Mucosa of rectum (tissue), 2 donors: ENCODE data around the gene PLB1.

ENCODE experiments used
- H3K27ac ChIP-seq, 2 donors: one replicate each; pipeline ENCODE4 v1.7.0; 2013; ENCODE audit warnings: inconsistent platforms in 2 of 2, low read depth in 2 of 2, low read length in 2 of 2
- H3K27me3 ChIP-seq, 2 donors: one replicate each; pipeline ENCODE4 v1.7.0; 2013; ENCODE audit warnings: low read length in 2 of 2; ENCODE audit not compliant: control insufficient read depth in 2 of 2, insufficient read depth in 2 of 2
- H3K36me3 ChIP-seq, 2 donors: one replicate each; pipeline ENCODE4 v1.7.0; 2013; ENCODE audit warnings: low read length in 2 of 2; ENCODE audit not compliant: control insufficient read depth in 2 of 2, insufficient read depth in 2 of 2
- H3K4me1 ChIP-seq, 2 donors: one replicate each; pipeline ENCODE4 v1.7.0; 2013; ENCODE audit warnings: low read length in 2 of 2, mild to moderate bottlenecking in 1 of 2; ENCODE audit not compliant: control insufficient read depth in 2 of 2, insufficient read depth in 2 of 2
- H3K4me3 ChIP-seq, 2 donors: one replicate each; pipeline ENCODE4 v1.7.0; 2013; ENCODE audit warnings: low read length in 2 of 2
- H3K9ac ChIP-seq, 2 donors: one replicate each; pipeline ENCODE4 v1.7.0; 2013; ENCODE audit warnings: low read length in 2 of 2, low read depth in 1 of 2, mild to moderate bottlenecking in 1 of 2
- H3K9me3 ChIP-seq, 2 donors: one replicate each; pipeline ENCODE4 v1.7.0; 2013; ENCODE audit warnings: low read length in 2 of 2; ENCODE audit not compliant: control insufficient read depth in 2 of 2
- donor health status: healthy.
- donor health status: Normal muscosa, but diverticular disease.

PLB1 gene

DNA sequence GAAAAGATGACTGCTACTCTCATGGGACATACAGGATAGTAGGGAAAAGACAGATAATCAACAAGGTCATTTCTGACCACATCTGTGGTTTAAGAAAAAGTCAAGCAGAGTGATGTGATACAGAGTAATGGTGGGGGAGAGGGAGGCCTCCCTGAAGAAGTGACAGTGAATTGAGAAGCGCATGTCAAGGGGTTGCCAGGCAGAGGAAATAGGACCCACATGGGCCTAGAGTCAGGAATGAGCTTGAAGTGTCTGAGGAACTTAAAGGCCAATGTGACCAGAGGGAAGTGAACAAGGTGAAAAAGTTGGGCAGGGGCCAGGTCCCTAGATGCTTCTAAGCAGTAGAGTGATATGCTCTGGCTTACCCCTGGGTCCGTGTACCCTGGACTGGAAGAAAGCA lies 142.2 kb downstream of the PLB1 start:
- H3K27ac ChIP-seq, result no peak overlapping the region
- no peaks in the 10 kb centered on the region for H3K36me3 ChIP-seq
- no peak overlapping the region for H3K9ac ChIP-seq
- H3K4me3 ChIP-seq, result no peak overlapping the region
- no peaks in the 10 kb centered on the region for H3K9me3 ChIP-seq
- peaks cover 10 to 34% of the 10 kb centered on the region in 2 donors for H3K4me1 ChIP-seq
- no peaks in the 10 kb centered on the region for H3K27me3 ChIP-seq

- no peaks in the 10 kb centered on the region for H3K27me3 ChIP-seq
- H3K36me3 ChIP-seq, result no peaks in the 10 kb centered on the region
- H3K4me1 ChIP-seq, result peaks cover 11 to 34% of the 10 kb centered on the region in 2 donors
- H3K9ac ChIP-seq, result peak overlapping the region in 1 of 2 donors; percentile 60
- H3K27ac ChIP-seq, result peak overlapping the region; percentile 53 to 79
- no peak overlapping the region for H3K4me3 ChIP-seq
- no peaks in the 10 kb centered on the region for H3K9me3 ChIP-seq
These were observed 143.3 kb downstream of the PLB1 start for GRCh38 chr2:28639092-28639691.

- Histone ChIP-seq H3K9me3 (no peaks in the 10 kb centered on the region), H3K27me3 (no peaks in the 10 kb centered on the region), H3K27ac (peak overlapping the region; percentile 53 to 79), H3K9ac (peak overlapping the region in 1 of 2 donors; percentile 60), H3K4me1 (peaks cover 15 to 41% of the 10 kb centered on the region in 2 donors), H3K4me3 (no peak overlapping the region), H3K36me3 (no peaks in the 10 kb centered on the region)
These were observed 144.0 kb downstream of the PLB1 start for GRCh38 chr2:28639836-28640235.

DNA sequence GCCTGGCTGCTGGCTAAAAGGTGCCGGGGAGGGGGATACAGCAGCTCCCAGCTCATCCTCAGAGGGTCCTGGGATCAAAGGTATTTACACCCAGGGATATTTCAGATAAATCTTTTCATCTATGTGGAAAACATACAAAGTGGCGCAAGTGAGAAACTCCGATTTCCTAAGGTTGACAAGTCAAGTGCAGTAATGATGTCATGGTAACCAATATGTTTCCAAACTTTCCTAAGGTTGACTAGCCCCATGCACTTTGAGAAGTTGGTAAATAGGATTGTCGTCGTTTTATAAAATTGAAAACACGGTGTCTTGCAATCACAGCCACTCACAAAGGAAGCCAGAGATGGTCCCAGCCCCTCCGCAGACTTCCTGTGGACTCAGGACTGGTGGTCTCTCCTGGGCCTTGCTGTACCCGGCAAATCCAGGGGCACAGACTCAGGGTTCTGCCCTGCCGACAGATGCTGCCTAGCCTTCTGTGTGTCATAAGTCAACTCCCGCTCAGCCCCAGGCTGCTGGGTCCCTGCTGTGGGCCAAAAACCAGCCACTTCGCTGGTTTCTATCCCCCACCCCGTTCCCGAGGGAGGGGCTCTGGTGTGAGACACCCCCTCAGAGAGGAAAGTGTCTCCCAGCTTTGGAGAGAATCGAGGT lies 144.5 kb downstream of the PLB1 start:
- H3K4me1 ChIP-seq, result peaks cover 15 to 41% of the 10 kb centered on the region in 2 donors
- H3K9ac ChIP-seq, result peak overlapping the region in 1 of 2 donors; percentile 60
- H3K36me3 ChIP-seq, result no peaks in the 10 kb centered on the region
- no peaks in the 10 kb centered on the region for H3K9me3 ChIP-seq
- H3K27ac ChIP-seq, result peak overlapping the region; percentile 53 to 79
- no peaks in the 10 kb centered on the region for H3K27me3 ChIP-seq
- H3K4me3 ChIP-seq, result no peak overlapping the region

GRCh38 chr2:28640908-28641300 lies 145.0 kb downstream of the PLB1 start:
- H3K27ac ChIP-seq, result no peak overlapping the region
- no peaks in the 10 kb centered on the region for H3K9me3 ChIP-seq
- peaks cover 15 to 37% of the 10 kb centered on the region in 2 donors for H3K4me1 ChIP-seq
- no peak overlapping the region for H3K9ac ChIP-seq
- no peaks in the 10 kb centered on the region for H3K27me3 ChIP-seq
- H3K4me3 ChIP-seq, result no peak overlapping the region
- no peaks in the 10 kb centered on the region for H3K36me3 ChIP-seq

- H3K27me3 ChIP-seq, result no peaks in the 10 kb centered on the region
- H3K9ac ChIP-seq, result no peak overlapping the region
- H3K27ac ChIP-seq, result peak overlapping the region; percentile 50 to 56
- no peak overlapping the region for H3K4me3 ChIP-seq
- no peaks in the 10 kb centered on the region for H3K9me3 ChIP-seq
- H3K4me1 ChIP-seq, result peaks cover 15 to 42% of the 10 kb centered on the region in 2 donors
- no peaks in the 10 kb centered on the region for H3K36me3 ChIP-seq
These were observed 146.9 kb downstream of the PLB1 start for GRCh38 chr2:28642796-28643195.

GRCh38 chr2:28643327-28643726 lies 147.5 kb downstream of the PLB1 start:
- Histone ChIP-seq H3K36me3 (no peaks in the 10 kb centered on the region), H3K4me3 (no peak overlapping the region), H3K4me1 (peaks cover 19 to 47% of the 10 kb centered on the region in 2 donors), H3K9ac (no peak overlapping the region), H3K9me3 (no peaks in the 10 kb centered on the region), H3K27ac (peak overlapping the region; percentile 50 to 56), H3K27me3 (no peaks in the 10 kb centered on the region)

DNA sequence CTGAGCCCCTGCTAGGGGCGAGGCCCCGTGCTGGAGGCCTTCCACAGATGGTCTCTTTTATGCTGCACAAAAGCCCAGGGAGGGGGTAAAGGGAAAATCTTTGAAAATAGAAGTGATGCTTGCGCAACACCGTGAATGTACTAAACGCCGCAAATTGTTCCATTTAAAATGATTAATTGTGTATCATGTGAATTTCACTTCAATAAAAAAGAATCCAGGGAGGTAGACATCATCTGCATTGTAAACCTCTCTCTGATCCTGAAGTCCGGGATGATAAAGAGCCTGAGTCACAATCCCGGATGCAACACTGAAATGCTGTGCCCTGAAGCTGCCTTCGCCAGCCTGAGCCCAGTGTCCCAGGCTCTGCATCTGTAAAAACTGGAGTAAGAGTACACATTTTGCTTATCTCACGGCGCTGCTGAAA lies 148.1 kb downstream of the PLB1 start:
- peaks cover 19 to 53% of the 10 kb centered on the region in 2 donors for H3K4me1 ChIP-seq

DNA sequence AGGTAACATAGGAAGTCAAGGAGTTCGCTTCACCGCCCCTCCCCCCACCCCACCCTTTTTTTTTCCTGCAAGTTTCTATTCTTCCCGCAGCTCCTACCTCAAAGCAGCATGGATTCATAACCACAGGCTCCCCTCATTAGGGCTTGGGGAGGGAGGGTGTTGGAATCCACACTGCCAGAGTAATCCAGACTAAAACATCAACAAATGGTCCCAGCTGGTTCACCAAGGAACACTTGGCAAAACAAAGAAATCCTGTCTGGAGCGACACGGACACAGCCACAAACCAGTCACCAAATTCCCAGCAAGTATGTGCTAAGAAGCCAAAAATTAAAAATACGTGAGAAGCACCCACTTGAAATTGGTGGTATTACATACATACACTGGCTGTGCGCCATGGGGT lies 148.9 kb downstream of the PLB1 start:
- H3K9me3 ChIP-seq, result no peaks in the 10 kb centered on the region
- H3K27me3 ChIP-seq, result no peaks in the 10 kb centered on the region
- no peaks in the 10 kb centered on the region for H3K36me3 ChIP-seq
- H3K27ac ChIP-seq, result peak overlapping the region; percentile 56 to 75
- H3K4me3 ChIP-seq, result no peak overlapping the region
- H3K9ac ChIP-seq, result peak overlapping the region in 1 of 2 donors; percentile 49
- H3K4me1 ChIP-seq, result peaks cover 19 to 52% of the 10 kb centered on the region in 2 donors

More for the DNA sequence above, 148.1 kb downstream of the PLB1 start:
- H3K9me3 ChIP-seq, result no peaks in the 10 kb centered on the region
- no peak overlapping the region for H3K4me3 ChIP-seq
- no peaks in the 10 kb centered on the region for H3K27me3 ChIP-seq
- H3K27ac ChIP-seq, result peak overlapping the region; percentile 56 to 75
- H3K36me3 ChIP-seq, result no peaks in the 10 kb centered on the region
- H3K9ac ChIP-seq, result peak overlapping the region in 1 of 2 donors; percentile 49

- H3K4me3 ChIP-seq, result no peak overlapping the region
- no peaks in the 10 kb centered on the region for H3K27me3 ChIP-seq
- no peak overlapping the region for H3K9ac ChIP-seq
- H3K36me3 ChIP-seq, result no peaks in the 10 kb centered on the region
- peak overlapping the region in 1 of 2 donors; percentile 75 for H3K27ac ChIP-seq
- H3K4me1 ChIP-seq, result peaks cover 16 to 46% of the 10 kb centered on the region in 2 donors
- H3K9me3 ChIP-seq, result no peaks in the 10 kb centered on the region
These were observed 149.7 kb downstream of the PLB1 start for GRCh38 chr2:28645553-28645952.
